ENCODE results near the gene NRXN3.

NRXN3 gene

DNA sequence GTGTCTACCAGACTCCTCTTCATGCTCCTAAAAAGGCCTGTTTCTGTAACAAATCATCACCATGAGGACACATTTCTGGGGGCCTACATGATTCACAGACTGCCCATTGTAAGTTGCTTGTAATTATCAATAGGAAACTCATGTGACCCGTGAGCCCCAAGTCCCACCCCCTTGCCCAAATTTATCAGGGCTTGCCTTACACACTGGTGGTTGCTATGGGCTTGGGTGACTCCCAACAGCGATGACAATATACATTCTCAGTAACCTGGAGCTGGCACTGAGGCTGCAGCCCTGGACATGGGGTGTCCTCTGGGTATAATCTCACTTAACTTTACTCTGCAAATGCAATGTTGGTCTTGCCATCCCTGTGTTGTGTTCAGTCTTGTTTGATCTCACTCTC is 149.2 kb downstream of the NRXN3 start:
- TF ChIP-seq, protein P1, sequence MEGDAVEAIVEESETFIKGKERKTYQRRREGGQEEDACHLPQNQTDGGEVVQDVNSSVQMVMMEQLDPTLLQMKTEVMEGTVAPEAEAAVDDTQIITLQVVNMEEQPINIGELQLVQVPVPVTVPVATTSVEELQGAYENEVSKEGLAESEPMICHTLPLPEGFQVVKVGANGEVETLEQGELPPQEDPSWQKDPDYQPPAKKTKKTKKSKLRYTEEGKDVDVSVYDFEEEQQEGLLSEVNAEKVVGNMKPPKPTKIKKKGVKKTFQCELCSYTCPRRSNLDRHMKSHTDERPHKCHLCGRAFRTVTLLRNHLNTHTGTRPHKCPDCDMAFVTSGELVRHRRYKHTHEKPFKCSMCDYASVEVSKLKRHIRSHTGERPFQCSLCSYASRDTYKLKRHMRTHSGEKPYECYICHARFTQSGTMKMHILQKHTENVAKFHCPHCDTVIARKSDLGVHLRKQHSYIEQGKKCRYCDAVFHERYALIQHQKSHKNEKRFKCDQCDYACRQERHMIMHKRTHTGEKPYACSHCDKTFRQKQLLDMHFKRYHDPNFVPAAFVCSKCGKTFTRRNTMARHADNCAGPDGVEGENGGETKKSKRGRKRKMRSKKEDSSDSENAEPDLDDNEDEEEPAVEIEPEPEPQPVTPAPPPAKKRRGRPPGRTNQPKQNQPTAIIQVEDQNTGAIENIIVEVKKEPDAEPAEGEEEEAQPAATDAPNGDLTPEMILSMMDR (IDR thresholded peaks at IDR 0.05; ENCODE audit: insufficient read depth, low read depth, low read length, missing control alignments): no peak
- H3K4me3 ChIP-seq (ENCODE audit: low read depth, low read length): no peak overlapping the region
- no peak for DNase-seq (ENCODE audit: low read depth)

GRCh38 chr14:78319887-78320635 is 149.9 kb downstream of the NRXN3 start:
- TF ChIP-seq, protein P1 (IDR thresholded peaks at IDR 0.05; ENCODE audit: insufficient read depth, low read depth, low read length, missing control alignments): no peak
- H3K4me3 ChIP-seq (ENCODE audit: low read depth, low read length): no peak overlapping the region
- no peak for DNase-seq (ENCODE audit: low read depth)

DNA sequence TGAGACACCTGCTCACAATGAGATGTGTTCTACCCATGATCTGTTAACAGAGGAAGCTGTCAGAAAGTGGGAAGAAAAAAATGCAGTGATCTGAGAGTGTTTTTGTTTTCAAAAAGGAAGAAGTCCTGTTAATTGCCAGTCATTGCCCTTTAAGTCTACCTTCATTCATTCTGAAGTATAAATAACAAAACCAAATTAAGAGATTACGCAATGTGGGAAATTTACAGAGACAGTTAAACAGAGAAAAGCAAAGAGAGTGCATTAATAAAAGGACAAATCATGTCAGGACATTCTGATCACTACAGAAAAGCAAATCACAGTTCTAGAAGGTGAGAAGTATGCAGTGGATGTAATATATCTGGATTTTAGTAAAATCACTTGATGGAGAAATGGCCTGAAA is 154.2 kb downstream of the NRXN3 start:
- TF ChIP-seq, protein P1 (IDR thresholded peaks at IDR 0.05; ENCODE audit: insufficient read depth, low read depth, low read length, missing control alignments): no peak
- H3K4me3 ChIP-seq (ENCODE audit: low read depth, low read length): no peak overlapping the region
- DNase-seq (ENCODE audit: low read depth): no peak

GRCh38 chr14:78325911-78326310 is 155.7 kb downstream of the NRXN3 start:
- DNase-seq (ENCODE audit: low read depth): no peak
- TF ChIP-seq, protein P1 (IDR thresholded peaks at IDR 0.05; ENCODE audit: insufficient read depth, low read depth, low read length, missing control alignments): no peak
- H3K4me3 ChIP-seq (ENCODE audit: low read depth, low read length): no peak overlapping the region

- TF ChIP-seq, protein P1 (IDR thresholded peaks at IDR 0.05; ENCODE audit: insufficient read depth, low read depth, low read length, missing control alignments): no peak
- DNase-seq (ENCODE audit: low read depth): no peak
Observed at GRCh38 chr14:78327426-78328221, 157.5 kb downstream of the NRXN3 start.

GRCh38 chr14:78329371-78329770 is 159.2 kb downstream of the NRXN3 start:
- H3K4me3 ChIP-seq (ENCODE audit: low read depth, low read length): no peak overlapping the region
- TF ChIP-seq, protein P1 (IDR thresholded peaks at IDR 0.05; ENCODE audit: insufficient read depth, low read depth, low read length, missing control alignments): no peak
- no peak for DNase-seq (ENCODE audit: low read depth)

More at GRCh38 chr14:78327426-78328221, 157.5 kb downstream of the NRXN3 start:
- H3K4me3 ChIP-seq (ENCODE audit: low read depth, low read length): no peak overlapping the region
